HCT116 (cell line): ENCODE results near the gene KMT2E. TPM values are rescaled to one million over a fixed set of nuclear protein-coding genes. Genes with fewer than 3 reads are reported as not detected.

ENCODE experiments used
- ATAC-seq: fragments of 200-7000 bp; cut with Tn5 transposase; 2 replicates; pipeline ENCODE4 v1.9.1; 2020; ENCODE audit warnings: mild to moderate bottlenecking, moderate library complexity
- BruUV-seq: library from RNA; stranded (reverse); fragments of 400-500 nt; replicated peaks from 2 replicates; lab custom pipeline; 2021; lab: Mats Ljungman, UMichigan
- CTCF ChIA-PET: fragments of 300-600 bp; sonication (Branson Sonifier 250); formaldehyde crosslinking; loops from one replicate; lab custom pipeline; 2021; ENCODE audit warnings: antibody characterized with exemption; lab: Charles Lee
- POLR2A ChIA-PET: fragments of 300-600, 350-600 bp; sonication (Branson Sonifier 250); formaldehyde crosslinking; loops from one replicate; lab custom pipeline; 2021; ENCODE audit warnings: antibody characterized with exemption; lab: Charles Lee
- RAD21 ChIA-PET, 2 experiments: fragments of 300-600 bp; sonication (Branson Sonifier 250); formaldehyde crosslinking; loops; one replicate each; lab custom pipeline; 2023; ENCODE audit warnings: low total read pairs in 2 of 2; ENCODE audit not compliant: uncharacterized antibody in 2 of 2, unreplicated experiment in 2 of 2, low non-redundant PET in 1 of 2; lab: Charles Lee
- DNase-seq: peaks from one replicate; pipeline ENCODE4 v3.0.0-alpha.2; 2010; ENCODE audit warnings: low read depth, low spot score
- H2AFZ ChIP-seq: fragments of 200-600 bp; shearing (Covaris generic), sonication (generic); 2 replicates; pipeline ENCODE4 v1.6.1; 2017; ENCODE audit warnings: low read depth, mixed run types, mixed read lengths, antibody characterized with exemption, low read length; ENCODE audit not compliant: poor library complexity, severe bottlenecking
- H3K27ac ChIP-seq: 2 replicates; pipeline ENCODE4 v1.5.1; 2012; ENCODE audit warnings: low read depth, low read length
- H3K27me3 ChIP-seq: fragments of 200-600 bp; sonication (generic); 2 replicates; pipeline ENCODE4 v1.6.1; 2016; ENCODE audit warnings: mixed run types, low read length, mixed read lengths; ENCODE audit not compliant: insufficient read depth
- H3K36me3 ChIP-seq, 2 experiments: fragments of 200-500 bp in 1 of 2; fragments of 200-600 bp in 1 of 2; sonication (Bioruptor generic) in 1 of 2; sonication (generic) in 1 of 2; 2 replicates each; pipeline versions ENCODE4 v1.5.1 to v1.6.1; 2014 to 2016; ENCODE audit warnings: low read length in 2 of 2, inconsistent platforms in 1 of 2, mixed read lengths in 1 of 2, mixed run types in 1 of 2; ENCODE audit not compliant: insufficient read depth in 2 of 2, control insufficient read depth in 1 of 2
- H3K4me1 ChIP-seq, 2 experiments: fragments of 200-600 bp in 1 of 2; sonication (generic) in 1 of 2; 2 replicates each; pipeline versions ENCODE4 v1.5.1 to v1.6.1; 2012 to 2017; ENCODE audit warnings: low read length in 2 of 2, inconsistent platforms in 1 of 2, mild to moderate bottlenecking in 1 of 2, mixed read lengths in 1 of 2, mixed run types in 1 of 2, moderate library complexity in 1 of 2; ENCODE audit not compliant: insufficient read depth in 2 of 2, control insufficient read depth in 1 of 2
- H3K4me2 ChIP-seq: fragments of 200-600 bp; sonication (generic); 2 replicates; pipeline ENCODE4 v1.6.1; 2017; ENCODE audit warnings: mixed run types, low read length, mixed read lengths
- H3K4me3 ChIP-seq, 2 experiments: fragments of 200-600 bp in 1 of 2; sonication (generic) in 1 of 2; replicated peaks in 1 of 2; 2 replicates each; pipeline ENCODE4 v1.5.1; 2011 to 2016; ENCODE audit warnings: low read length in 2 of 2, control low read depth in 1 of 2, low read depth in 1 of 2, mild to moderate bottlenecking in 1 of 2, mixed read lengths in 1 of 2, mixed run types in 1 of 2
- H3K79me2 ChIP-seq: fragments of 200-600 bp; sonication (generic); 2 replicates; pipeline ENCODE4 v1.6.1; 2017; ENCODE audit warnings: mild to moderate bottlenecking, mixed run types, low read length, moderate library complexity, mixed read lengths; ENCODE audit not compliant: insufficient read depth
- H3K9ac ChIP-seq: fragments of 200-600 bp; sonication (generic); 2 replicates; pipeline ENCODE4 v1.6.1; 2016; ENCODE audit warnings: low read length, mixed read lengths
- H3K9me2 ChIP-seq: fragments of 200-600 bp; sonication (generic), shearing (Covaris generic); 2 replicates; pipeline ENCODE4 v1.6.1; 2017; ENCODE audit warnings: mixed run types, mild to moderate bottlenecking, moderate library complexity; ENCODE audit not compliant: insufficient read depth
- H3K9me3 ChIP-seq, 2 experiments: fragments of 200-500 bp in 1 of 2; fragments of 200-600 bp in 1 of 2; sonication (Bioruptor generic) in 1 of 2; sonication (generic) in 1 of 2; 2 replicates each; pipeline ENCODE4 v1.6.1; 2014 to 2017; ENCODE audit warnings: low read length in 2 of 2, mixed read lengths in 2 of 2, inconsistent platforms in 1 of 2, low read depth in 1 of 2, mild to moderate bottlenecking in 1 of 2, mixed run types in 1 of 2, moderate library complexity in 1 of 2; ENCODE audit not compliant: control insufficient read depth in 1 of 2, insufficient read depth in 1 of 2
- H4K20me1 ChIP-seq: fragments of 200-600 bp; sonication (generic), shearing (Covaris generic); 2 replicates; pipeline ENCODE4 v1.6.1; 2017; ENCODE audit warnings: mixed run types, mild to moderate bottlenecking, moderate library complexity; ENCODE audit not compliant: insufficient read depth
- EZH2 ChIP-seq: fragments of 200-600 bp; sonication (generic); IDR thresholded peaks from 2 replicates; pipeline ENCODE4 v1.6.1; 2017; ENCODE audit warnings: antibody characterized with exemption, mixed run types
- MAX ChIP-seq: IDR thresholded peaks from 2 replicates; pipeline ENCODE4 v1.6.1; 2012
- REST ChIP-seq: IDR thresholded peaks from 2 replicates; pipeline ENCODE4 v1.6.1; 2012; ENCODE audit warnings: low read depth
- SP1 ChIP-seq: IDR thresholded peaks from 2 replicates; pipeline ENCODE4 v1.6.1; 2012; ENCODE audit warnings: low read depth
- YY1 ChIP-seq: IDR thresholded peaks from 2 replicates; pipeline ENCODE4 v1.6.1; 2011; ENCODE audit warnings: low read length, low read depth, moderate library complexity, mild to moderate bottlenecking; ENCODE audit not compliant: insufficient replicate concordance; ENCODE audit errors: extremely low read depth
- ZFX ChIP-seq: fragments of 450-650 bp; IDR thresholded peaks from 2 replicates; pipeline ENCODE4 v1.6.1; 2017
- intact Hi-C: fragments of 100-400 bp; cut with micrococcal nuclease; formaldehyde crosslinking; loops from 2 replicates; pipeline ENCODE4 v1.10.0; 2022
- total RNA-seq: library from RNA; stranded (reverse); gene quantifications from one replicate; pipeline ENCODE4 v1.2.1, GENCODE V29; 2021; ENCODE audit not compliant: unreplicated experiment

KMT2E gene
- total RNA-seq, 1 experiment from 2014 or later: 39.8 TPM

GRCh38 chr7:105125745-105126144 is 111.7 kb downstream of the KMT2E start:
- ChIA-PET RAD21 (no interaction called here), CTCF (no interaction called here), POLR2A (no interaction called here)
- Histone ChIP-seq H3K4me3 (no peak overlapping the region), H3K9me3 (no peaks in the 10 kb centered on the region), H3K9me2 (no peaks in the 10 kb centered on the region), H3K36me3 (0 out of 4 replicates have a peak, but pooled peaks cover 0 to 3% of the 10 kb centered on the region in 2 experiments), H3K79me2 (no peaks in the 10 kb centered on the region), H3K4me1 (no peaks in the 10 kb centered on the region), H3K4me2 (no peak overlapping the region), H4K20me1 (no peaks in the 10 kb centered on the region), H3K27ac (no peak overlapping the region), H3K9ac (no peak overlapping the region), H2AFZ (no peak overlapping the region), H3K27me3 (no peaks in the 10 kb centered on the region)
- ATAC-seq: no peak
- TF ChIP-seq SP1: no peak
- TF ChIP-seq MAX: no peak
- no peak for TF ChIP-seq YY1
- no peak for TF ChIP-seq REST
- TF ChIP-seq EZH2: no peak
- TF ChIP-seq ZFX: no peak
- DNase-seq: no peak
- BruUV-seq: no TSS peak
- intact Hi-C loops: no loop called here
